Inferior parietal cortex (tissue), 1 donor: ENCODE results near the gene KASH5.
"Not testable (repeated sequence)": the region's sequence is repeated elsewhere in the genome, so short reads cannot be mapped to it uniquely, and the experiment has no call there.

Experiments used
- DNase-seq: peaks from one replicate; pipeline ENCODE4 v3.0.0-alpha.2; 2016; ENCODE audit errors: extremely low spot score

Gene KASH5

GRCh38 chr19:49455773-49456172 is 67.7 kb downstream of the KASH5 start:
- DNase-seq = no peak

GRCh38 chr19:49456326-49456725 is 68.3 kb downstream of the KASH5 start:
- DNase-seq = no peak

- no peak for DNase-seq
Observed at GRCh38 chr19:49458567-49458903, 70.5 kb downstream of the KASH5 start.

GRCh38 chr19:49459388-49459787 is 71.3 kb downstream of the KASH5 start:
- no peak for DNase-seq

- DNase-seq = not testable (repeated sequence)
Observed at GRCh38 chr19:49461130-49461529, 73.1 kb downstream of the KASH5 start.

- no peak for DNase-seq
Observed at GRCh38 chr19:49461656-49462055, 73.6 kb downstream of the KASH5 start.

- no peak for DNase-seq
Observed at GRCh38 chr19:49462492-49462891, 74.4 kb downstream of the KASH5 start.

- DNase-seq = no peak
Observed at GRCh38 chr19:49463960-49464740, 76.1 kb downstream of the KASH5 start.

- no peak for DNase-seq
Observed at GRCh38 chr19:49465371-49465770, 77.3 kb downstream of the KASH5 start.
